Stimulated activated CD4-positive, alpha-beta T cell treated with anti-CD3 and anti-CD28 coated beads, Interleukin-1b, Interleukin-23, amount 100 ng/mL, for 4 hours (primary cell): Measurements from ENCODE around the gene MACROD2.

Source experiments
- DNase-seq, 2 donors: peaks; one replicate each; pipeline ENCODE4 v3.0.0-alpha.2; 2020; ENCODE audit warnings: low read depth in 2 of 2

MACROD2 gene

GRCh38 chr20:14582855-14583254 lies 587.5 kb downstream of the MACROD2 start:
- DNase-seq = no peak

GRCh38 chr20:14583413-14583812 lies 588.1 kb downstream of the MACROD2 start:
- no peak for DNase-seq

GRCh38 chr20:14589383-14589782 lies 594.1 kb downstream of the MACROD2 start:
- no peak for DNase-seq

- DNase-seq = no peak
Observed at GRCh38 chr20:14595051-14595450, 599.7 kb downstream of the MACROD2 start.

- no peak for DNase-seq
Observed at GRCh38 chr20:14597206-14597715, 601.9 kb downstream of the MACROD2 start.

GRCh38 chr20:14599613-14600012 lies 604.3 kb downstream of the MACROD2 start:
- no peak for DNase-seq

- no peak for DNase-seq
Observed at GRCh38 chr20:14600527-14600926, 605.2 kb downstream of the MACROD2 start.

- DNase-seq = no peak
Observed at GRCh38 chr20:14604143-14604542, 608.8 kb downstream of the MACROD2 start.

- no peak for DNase-seq
Observed at GRCh38 chr20:14609328-14610221, 614.3 kb downstream of the MACROD2 start.

GRCh38 chr20:14611479-14611878 lies 616.2 kb downstream of the MACROD2 start:
- no peak for DNase-seq

GRCh38 chr20:14612391-14612790 lies 617.1 kb downstream of the MACROD2 start:
- DNase-seq = no peak

- DNase-seq = no peak
Observed at GRCh38 chr20:14616003-14616402, 620.7 kb downstream of the MACROD2 start.

- no peak for DNase-seq
Observed at GRCh38 chr20:14617123-14617522, 621.8 kb downstream of the MACROD2 start.

GRCh38 chr20:14619411-14619810 lies 624.1 kb downstream of the MACROD2 start:
- no peak for DNase-seq

- DNase-seq = no peak
Observed at GRCh38 chr20:14622796-14623195, 627.5 kb downstream of the MACROD2 start.

GRCh38 chr20:14631011-14631410 lies 635.7 kb downstream of the MACROD2 start:
- DNase-seq = no peak

- no peak for DNase-seq
Observed at GRCh38 chr20:14632906-14633305, 637.6 kb downstream of the MACROD2 start.

GRCh38 chr20:14633507-14633906 lies 638.2 kb downstream of the MACROD2 start:
- DNase-seq = no peak

GRCh38 chr20:14634665-14635064 lies 639.3 kb downstream of the MACROD2 start:
- no peak for DNase-seq

GRCh38 chr20:14637441-14637840 lies 642.1 kb downstream of the MACROD2 start:
- DNase-seq = no peak

GRCh38 chr20:14643146-14643545 lies 647.8 kb downstream of the MACROD2 start:
- DNase-seq = no peak

- DNase-seq = no peak
Observed at GRCh38 chr20:14643556-14643955, 648.2 kb downstream of the MACROD2 start.

GRCh38 chr20:14644306-14645097 lies 649.2 kb downstream of the MACROD2 start:
- DNase-seq = no peak
